GM21737 (cell line): ENCODE data around the gene NFE2.
"Not testable (repeated sequence)": the region's sequence is repeated elsewhere in the genome, so short reads cannot be mapped to it uniquely, and the experiment has no call there.

ENCODE experiments used
- ATAC-seq: cut with Tn5 transposase; IDR thresholded peaks from one replicate; pipeline ENCODE4 v1.9.1; 2021; ENCODE audit warnings: mild to moderate bottlenecking, moderate library complexity; ENCODE audit not compliant: unreplicated experiment

The NFE2 gene

DNA sequence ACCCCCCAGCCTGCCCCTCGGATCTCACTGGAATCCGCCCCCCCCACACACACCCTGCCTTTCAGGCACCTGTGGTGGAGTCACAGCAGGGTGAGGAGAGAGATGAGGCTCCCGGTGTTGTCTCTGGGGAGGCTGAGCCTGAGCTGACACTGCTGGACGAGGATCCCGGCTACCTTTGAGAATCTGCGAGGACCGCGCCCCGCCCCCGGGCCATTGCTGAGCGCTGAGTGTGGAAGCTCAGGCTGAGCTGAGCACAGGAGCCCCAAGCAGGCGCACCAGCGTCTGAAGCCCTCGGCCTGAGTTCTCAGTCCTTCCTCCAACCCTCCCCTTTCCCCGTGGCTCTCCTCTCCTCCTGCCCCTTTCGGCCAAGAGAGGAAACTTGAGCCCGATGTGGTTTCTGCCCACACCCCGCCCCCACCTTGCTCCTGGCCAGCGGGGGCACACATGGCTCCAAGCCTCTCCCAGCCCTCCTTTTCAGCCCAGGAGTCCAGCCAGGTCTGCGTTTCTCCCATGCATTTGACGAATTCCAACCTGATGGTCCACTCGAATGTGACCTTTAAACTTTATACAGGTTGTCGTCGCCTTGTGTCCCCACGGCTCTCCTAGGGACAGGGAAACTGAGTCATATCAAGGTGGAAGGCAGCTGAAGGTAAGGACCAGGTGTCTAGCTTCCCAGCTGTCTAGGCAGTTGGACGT lies at the start of gene NFE2:
NFE2 (minus strand) TSS at position 284 of the 696 bp plus-strand sequence. CDS start 5,767 bp downstream, outside the sequence.
- ATAC-seq = no peak

DNA sequence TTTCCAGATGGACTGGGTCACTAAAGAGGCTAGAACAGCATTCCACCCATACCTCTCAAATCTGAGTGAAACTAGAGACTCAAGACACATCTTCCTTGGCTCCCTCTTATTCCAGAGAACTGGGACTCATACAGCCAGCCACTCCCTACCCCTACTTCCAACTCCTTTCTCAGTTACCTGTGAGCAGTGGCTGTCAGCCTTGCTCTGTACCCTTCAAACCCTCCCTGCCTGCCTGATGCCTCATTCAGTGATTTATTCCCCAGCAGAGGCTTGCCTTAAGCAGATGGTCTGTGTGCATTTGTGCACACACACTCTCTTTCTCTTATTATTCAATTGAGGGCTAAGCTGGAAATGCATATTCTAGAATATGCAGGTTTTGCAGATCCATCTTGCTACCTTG lies 48.9 kb upstream of the NFE2 start:
- ATAC-seq = no peak

DNA sequence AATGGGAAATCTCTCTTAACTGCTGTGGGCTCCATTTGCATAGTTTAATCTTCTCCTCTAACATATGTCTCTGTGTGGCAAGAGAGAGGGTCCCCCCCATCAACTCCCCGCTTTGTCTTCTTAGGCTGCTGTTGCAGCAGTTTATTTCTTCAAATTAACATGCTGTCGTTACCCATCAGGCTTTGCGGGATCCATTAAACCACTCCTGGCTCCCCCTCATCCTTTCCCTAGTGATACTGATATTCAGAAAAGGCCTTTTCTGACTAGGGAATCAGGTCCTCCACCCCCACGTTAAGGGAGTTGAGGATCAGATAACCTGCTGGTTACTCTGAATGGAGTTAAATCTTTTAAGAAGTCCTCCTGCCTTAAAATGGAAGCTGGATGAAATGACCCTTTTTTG lies 48.2 kb upstream of the NFE2 start:
- ATAC-seq = no peak

DNA sequence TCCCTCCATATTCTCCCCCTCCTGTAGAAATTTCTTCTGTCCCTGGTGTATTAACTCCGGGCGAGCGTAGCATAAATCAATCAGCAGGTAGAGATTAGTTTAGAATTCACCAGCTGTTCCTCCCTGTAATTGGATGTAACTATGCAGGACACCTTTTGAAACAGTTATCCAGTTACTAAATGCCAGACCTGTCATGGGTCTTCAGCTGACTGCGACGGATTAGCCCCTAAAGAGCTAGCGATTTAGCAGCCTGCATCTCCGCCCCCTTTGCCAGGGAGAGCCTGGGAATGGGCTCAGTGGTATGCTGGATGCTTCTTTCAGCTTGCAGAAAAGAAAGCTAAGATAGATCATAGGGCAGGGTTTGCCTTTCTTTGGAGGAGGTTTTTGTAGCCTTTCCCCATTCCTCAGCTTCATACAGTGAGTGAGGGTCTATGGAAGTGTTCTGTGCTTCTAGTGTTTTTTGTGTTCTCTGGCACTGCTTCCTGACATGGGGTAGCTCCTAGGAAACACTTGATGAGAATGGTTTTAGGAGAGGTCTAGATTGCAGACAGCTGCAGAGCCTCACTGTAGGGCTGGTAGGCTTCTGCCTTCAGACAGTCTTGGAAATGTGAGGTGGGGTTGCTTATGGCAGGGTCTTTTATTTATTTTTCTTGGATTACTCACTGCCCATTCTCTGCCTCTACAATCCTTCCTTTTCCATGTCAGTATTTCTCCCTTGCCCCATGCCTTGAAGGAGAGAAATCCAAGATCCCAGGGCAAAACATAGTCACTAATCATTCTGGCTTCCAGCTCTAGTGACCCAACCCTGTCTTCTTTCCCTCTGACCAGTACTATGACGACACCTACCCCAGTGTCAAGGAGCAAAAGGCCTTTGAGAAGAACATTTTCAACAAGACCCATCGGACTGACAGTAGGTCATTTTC lies 40.8 kb upstream of the NFE2 start:
- ATAC-seq = no peak

DNA sequence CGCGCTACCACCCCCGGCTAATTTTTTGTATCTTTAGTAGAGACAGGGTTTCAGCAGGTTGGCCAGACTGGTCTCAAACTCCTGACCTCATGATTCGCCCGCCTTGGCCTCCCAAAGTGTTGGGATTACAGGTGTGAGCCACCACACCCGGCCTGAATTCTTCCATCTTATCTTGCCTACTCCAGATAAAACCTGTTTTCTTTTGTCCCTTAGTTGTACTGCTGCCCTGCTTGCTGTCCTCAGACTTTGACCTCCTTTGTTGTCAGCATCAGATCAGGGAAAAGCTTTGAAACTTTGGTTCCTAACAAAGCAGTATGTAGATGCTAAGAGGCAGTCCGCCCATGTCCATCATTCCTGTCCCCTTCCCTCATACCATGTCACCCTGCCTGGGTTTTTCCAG lies 40.0 kb upstream of the NFE2 start:
- ATAC-seq = no peak

DNA sequence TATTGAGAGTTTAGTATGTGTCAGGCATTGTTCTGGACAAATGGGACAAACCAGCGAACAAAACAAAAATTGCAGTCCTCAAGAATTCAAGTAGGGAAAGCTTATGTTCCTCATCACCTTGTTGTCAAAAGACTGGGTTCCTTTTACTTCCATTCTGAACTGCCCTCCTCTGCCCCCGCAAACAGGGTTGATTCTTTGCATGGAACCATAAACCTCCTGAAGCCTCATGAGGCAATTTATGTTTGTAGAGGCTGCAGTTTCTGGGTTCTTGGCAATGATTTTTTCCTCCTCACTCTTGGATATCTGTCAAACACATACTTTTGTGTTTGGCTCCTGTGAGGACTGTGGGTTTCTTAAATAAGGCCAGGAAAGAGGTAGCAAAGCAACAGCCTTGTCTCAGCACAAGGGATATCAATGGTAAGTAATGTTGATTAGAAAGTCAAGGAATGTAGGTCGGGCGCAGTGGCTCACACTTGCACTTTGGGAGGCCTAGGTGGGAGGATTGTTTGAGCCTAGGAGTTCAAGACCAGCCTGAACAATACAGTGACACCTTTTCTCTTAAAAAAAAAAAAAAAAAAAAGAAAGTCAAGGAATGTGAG lies 38.0 kb upstream of the NFE2 start:
- ATAC-seq = no peak

DNA sequence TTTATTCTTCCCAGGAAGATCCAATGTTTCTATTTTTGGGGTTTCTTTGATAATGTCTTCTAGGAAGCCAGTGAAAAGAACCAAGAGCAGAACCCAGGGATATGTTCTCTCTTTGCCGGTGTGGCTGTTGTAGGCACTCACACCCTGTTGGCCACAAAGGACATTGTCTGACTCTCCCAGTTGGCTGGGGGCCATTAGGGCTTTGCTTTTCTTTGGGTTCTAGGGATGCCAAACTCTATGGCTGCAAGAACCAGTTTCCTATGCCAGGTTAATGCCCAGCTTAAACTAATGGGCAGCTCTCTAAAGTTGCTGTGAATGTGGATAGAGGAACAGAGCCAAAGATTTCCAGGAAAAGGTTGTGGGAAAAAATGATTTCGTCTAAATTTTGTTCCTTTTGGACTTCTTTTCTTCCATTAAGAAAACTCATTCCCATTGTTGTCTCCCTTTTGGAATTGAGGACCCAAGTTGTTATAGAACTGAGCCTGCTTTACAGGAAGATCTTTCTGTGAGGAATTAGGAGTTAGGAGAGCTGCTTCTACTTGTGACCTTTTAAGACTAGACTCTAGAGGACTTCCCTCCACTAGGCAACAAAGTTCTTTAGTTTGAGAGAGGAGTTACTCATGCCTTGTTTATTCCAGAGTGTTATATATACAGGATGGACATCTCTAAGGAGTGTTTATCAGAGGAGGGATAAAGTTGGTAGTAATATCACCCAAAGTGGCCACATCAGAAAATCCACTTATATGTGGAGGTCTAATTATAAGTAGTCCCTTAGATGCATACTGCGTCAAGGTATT lies 37.2 kb upstream of the NFE2 start:
- ATAC-seq = no peak

DNA sequence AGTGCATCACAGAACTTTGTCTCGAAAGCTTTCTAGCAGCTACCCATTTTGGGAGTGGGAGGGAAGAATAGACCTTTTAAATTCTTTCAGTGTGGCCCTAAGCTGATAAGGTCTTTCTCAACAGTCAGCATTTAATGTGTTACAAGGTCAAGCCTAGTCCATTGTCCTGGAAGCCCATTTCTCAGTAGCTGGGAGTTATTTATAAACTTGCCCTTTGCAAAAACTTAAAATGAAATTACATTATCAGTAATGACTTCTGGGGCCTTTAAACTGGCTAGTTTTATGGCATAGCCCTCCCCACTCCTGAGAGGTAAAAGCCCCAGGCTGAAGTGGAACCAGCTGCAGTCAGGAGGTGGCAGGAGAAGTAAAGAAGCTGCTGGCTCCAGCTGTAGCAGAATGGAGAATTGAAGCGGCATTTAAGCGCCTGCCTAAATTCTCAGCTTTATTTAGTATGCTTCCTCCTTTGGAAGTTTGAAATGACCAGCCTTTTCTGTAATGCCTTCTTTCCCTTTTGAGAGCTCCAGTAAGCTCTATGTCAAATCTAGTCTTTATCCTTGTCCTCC lies 36.5 kb upstream of the NFE2 start:
- no peak for ATAC-seq

DNA sequence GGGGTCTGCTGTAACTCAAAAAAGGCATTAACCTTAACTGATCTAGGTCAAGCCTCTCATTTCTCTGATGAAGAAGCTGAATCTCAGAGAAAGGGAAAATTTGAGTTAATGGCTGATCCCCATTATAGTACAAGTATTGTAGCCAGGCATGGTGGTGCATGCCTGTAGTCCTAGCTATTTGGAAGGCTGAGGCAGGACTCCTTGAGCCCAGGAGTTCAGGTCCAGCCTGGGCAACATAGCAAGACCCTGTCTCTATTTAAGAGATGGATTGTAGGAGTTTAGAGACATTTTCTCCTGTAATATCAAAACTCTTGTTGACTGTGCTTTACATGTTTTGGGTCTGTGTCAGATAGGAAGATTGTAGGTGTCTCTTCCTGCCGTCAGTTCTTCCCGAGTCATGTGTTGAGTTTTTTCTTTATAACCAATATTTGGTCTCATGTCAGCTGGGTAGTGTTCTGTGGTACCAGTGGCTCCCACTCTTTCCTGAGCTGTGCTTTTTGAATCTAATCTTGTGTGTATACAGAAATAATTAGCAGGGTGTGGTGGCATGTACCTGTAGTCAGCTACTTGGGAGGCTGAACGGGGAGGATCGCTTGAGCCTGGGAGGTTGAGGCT lies 32.7 kb upstream of the NFE2 start:
- no peak for ATAC-seq

DNA sequence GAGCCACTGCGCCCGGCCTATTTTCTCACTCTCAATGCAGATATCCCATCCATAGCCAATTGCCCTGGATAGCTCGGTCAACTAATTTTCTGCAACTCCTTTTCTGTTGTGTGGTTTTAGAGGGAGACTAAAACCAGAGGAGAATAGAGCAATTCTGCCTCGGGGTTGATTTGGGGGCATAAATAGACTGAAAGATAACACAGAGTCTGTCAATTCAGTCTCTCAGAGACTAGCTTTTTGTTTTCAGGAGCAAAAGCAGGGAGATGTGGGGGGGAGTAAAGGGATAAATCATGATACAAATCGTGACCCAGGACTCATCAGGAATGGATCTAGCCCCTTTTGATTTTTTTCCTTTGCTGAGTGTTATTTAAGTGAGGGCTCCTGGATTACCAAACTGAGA lies 30.6 kb upstream of the NFE2 start:
- ATAC-seq = no peak

DNA sequence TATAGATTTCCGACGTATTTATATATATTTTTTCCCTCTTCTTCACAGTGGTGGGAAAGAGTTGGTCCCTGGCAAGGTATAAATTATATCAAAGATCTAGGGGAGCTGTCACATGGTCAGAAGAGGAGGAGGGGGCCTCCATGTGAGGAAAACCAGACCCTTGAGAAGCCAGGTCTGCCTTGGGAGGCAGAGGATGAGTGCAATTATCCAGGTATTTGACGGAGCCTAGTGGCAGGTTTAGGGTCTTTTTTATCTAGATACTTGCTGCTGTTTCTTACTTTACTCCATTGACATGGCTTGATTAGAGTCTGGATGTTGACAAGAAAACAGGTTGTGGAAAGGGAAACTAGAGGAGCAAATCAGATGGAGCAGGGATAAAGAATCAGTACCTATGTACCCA lies 29.6 kb upstream of the NFE2 start:
- no peak for ATAC-seq

DNA sequence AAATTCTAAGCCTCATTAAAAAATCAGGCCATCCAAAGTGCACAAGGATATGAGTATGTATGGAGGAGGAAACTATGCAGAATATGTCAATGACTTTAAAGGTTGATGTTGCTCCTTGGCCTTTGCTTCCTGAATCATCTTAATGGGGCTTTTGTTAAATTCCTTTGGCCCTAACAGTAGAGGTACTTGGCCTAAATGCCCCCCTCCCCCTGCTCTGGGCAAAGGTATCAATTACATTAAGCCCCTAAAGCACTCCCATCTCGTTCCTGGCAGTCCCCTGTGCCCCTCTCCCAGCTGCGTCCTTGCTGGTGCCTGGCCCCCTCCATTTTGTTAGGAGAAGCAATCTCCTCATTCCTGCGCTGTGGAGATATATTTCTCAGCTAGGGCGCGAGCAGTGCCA lies 28.9 kb upstream of the NFE2 start:
- ATAC-seq = no peak

DNA sequence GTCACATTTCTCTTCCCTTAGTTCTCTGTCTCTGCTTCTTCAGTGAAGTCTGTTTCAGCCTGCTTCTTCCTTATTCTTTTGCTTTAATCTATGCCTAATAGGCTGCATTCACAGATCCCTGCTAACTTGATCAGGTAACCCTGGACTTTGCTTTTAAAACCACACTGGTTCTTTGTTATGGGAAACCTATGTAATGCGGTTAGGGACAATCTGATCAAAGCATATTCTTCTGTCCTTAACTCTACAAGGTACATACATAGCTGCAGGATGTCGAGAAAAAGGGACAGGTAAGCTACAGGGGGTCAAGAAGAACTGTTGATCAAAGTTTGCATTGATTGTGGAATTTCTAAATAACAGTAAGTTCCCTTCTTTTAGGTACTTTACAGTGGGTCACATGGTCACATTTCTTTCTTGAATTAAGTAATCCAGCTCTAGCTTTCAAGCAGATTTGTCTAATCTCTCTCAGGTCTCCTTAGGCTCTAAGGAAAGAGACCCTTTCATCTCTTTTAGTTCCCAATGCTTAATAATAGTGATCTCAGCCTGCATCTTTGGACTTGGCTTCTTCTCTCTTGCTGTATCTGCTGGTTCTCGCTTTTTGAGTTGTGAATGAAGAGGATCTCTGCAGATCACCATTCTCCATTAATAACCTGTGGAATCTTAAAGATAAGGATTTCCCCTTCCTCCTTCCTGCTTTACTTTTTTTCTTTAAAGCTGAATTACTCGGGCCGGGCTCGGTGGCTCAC lies 28.0 kb upstream of the NFE2 start:
- no peak for ATAC-seq

DNA sequence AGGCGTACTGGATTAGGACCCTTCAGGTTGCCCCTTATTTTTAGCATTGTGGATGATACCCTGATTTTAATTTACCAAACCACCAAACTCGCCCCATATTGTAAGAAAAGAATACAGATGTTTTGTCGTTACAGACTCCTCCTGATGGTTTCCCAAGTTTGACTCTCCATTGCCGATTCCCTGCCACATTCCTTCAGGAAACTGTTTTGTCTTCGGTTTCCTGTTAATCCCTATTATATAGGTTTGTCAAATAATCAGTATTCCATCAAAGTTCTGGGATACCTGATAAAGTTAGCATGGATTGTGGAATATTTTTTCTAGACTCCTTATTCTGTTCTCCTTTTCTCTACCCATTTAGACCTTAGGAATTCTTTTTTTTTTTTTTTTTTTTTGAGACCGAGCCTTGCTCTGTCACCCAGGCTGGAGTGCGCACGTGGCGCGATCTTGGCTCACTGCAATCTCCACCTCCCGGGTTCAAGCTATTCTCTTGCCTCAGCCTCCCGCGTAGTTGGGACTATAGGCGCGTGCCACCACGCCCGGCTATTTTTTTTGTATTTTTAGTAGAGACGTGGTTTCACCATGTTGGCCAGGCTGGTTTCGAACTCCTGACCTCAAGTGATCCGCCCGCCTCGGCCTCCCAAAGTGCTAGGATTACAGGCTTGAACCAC lies 24.8 kb upstream of the NFE2 start:
- ATAC-seq = not testable (repeated sequence)

DNA sequence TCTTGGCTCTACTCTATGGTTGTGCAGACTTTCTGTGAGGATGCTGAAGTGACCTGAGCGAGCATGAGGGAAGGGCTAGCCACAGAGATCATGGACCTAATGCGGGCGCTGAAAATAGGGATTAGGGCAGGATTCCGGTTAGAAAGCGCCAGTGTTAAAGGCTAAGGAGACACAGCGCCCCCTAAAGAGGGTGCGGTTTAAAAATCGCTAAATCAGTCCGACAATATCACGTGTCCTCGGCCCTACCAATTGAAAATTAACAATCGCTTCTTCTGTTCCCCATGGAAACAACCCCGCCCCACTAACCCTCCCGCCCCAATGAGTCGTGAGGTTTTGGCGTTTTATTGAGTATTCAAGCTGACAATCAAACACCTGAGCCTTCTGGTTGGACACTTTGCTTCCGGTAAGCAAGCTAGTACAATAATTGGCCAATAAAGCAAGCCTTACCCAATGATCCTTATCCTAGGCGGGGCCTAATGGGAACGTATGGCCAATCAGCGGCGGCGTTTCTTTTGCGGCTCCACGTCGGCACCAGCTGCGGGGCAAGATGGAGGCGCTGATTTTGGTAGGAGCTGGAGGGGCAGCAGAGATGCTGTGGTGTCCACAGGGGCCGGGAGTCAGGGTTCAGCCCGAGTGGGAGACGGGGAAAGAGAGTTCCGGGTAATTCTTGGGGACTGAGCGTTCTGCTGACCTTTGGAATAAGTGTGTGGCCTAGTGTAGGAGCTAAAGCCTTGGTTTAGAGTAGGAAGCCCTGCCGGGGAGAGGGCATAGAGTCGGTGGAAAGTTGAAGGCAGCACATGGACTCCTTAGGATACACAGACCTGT lies 24.0 kb upstream of the NFE2 start, which contains the start of gene COPZ1:
COPZ1 (plus strand) TSS at position 515 of the 825 bp plus-strand sequence; CDS start at position 548, 33 bp downstream.
- ATAC-seq = peak; percentile 96

DNA sequence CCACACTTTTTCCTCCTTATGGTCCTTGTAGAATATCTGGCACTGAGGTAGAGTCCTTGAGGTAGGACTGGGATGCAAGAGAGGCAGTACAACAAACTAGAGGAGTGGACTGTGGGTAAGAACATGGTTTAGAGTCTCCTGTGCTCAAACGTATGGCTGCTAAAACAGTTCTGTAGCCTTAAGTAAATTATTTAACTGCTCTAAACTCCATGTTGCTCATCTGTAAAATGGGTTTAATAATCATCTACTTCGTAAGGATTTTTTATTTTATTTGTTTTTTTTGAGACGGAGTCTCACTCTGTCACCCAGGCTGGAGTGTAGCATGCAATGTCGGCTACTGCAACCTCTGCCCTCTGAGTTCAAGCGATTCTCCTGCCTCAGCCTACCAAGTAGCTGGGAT lies 20.5 kb upstream of the NFE2 start:
- no peak for ATAC-seq

DNA sequence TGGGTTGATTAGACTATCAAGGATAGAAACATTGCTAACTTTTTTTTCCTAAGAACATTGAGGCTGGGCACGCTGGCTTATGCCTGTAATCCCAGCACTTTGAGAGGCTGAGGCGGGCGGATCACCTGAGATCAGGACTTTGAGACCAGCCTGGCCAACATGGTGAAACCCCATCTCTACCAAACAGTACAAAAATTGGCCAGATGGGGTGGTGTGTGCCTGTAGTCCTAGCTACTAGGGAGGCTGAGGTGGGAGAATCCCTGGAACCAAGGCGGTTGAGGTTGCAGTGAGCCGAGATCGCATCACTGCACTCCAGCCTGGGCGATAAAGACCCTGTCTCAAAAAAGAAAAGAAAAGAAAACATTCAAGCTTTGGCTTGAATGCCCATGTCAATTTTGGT lies 11.5 kb upstream of the NFE2 start:
- not testable (repeated sequence) for ATAC-seq

DNA sequence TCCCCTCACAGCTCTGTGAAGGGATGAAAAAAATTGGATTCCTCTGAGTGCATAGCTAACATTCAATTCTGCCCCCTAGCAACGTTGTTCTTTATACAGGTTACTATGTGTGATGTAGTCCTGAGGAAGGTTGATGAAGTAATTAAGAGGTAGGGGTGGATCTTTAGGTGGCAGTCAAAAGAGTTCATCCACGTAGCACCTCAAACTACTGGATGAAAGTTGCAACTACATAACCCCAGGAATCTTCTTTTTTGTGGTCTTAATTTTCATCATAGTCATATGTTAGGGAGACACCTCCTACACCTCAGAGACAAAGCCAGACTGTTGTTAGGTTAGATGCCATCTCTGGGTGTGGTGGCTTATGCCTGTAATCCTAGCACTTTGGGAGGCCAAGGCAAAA lies 10.2 kb upstream of the NFE2 start:
- no peak for ATAC-seq
